Stimulated activated CD4-positive, alpha-beta T cell treated with anti-CD3 and anti-CD28 coated beads, TNF-alpha, amount 100 ng/mL, for 24 hours (primary cell): ENCODE measurements around the gene UBTF.
"Not testable (repeated sequence)": the region's sequence is repeated elsewhere in the genome, so short reads cannot be mapped to it uniquely, and the experiment has no call there.

Experiments
- DNase-seq, 3 experiments: peaks; one replicate each; pipeline ENCODE4 v3.0.0-alpha.2; 2020; ENCODE audit warnings: low read depth in 3 of 3

The UBTF gene

DNA sequence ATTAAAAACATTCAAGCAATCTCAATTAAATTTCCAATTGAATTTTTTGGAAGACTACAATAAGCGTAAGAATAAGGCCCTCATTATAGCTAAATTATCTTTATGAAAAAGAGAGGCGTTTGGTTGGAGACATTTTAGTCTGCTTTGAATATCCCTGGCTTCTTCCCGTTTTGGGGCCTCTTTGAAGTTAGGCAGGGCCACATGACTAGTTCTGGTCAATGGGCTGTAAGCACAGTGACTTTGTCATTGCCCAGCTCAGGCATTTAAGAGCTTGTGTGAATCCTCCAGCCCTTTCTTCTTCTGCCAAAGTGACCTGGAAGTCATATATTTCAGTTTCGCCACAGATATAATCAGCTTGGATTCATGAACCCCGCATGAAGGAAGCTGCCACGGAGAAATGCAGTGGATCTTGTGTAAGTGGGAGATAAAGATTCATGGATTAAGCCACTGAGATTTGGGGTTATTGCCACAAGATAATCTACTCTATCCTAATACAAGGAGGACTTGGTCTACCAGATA lies 21.7 kb upstream of the UBTF start:
- no peak for DNase-seq

DNA sequence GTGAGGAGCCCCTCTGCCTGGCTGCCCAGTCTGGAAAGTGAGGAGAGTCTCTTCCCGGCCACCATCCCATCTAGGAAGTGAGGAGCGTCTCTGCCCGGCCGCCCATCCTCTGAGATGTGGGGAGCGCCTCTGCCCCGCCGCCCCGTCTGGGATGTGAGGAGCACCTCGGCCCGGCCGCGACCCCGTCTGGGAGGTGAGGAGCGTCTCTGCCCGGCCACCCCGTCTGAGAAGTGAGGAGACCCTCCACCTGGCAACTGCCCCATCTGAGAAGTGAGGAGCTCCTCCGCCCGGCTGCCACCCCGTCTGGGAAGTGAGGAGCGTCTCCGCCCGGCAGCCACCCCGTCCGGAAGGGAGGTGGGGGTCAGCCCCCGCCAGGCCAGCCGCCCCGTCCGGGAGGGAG lies 18.4 kb upstream of the UBTF start:
- not testable (repeated sequence) for DNase-seq

DNA sequence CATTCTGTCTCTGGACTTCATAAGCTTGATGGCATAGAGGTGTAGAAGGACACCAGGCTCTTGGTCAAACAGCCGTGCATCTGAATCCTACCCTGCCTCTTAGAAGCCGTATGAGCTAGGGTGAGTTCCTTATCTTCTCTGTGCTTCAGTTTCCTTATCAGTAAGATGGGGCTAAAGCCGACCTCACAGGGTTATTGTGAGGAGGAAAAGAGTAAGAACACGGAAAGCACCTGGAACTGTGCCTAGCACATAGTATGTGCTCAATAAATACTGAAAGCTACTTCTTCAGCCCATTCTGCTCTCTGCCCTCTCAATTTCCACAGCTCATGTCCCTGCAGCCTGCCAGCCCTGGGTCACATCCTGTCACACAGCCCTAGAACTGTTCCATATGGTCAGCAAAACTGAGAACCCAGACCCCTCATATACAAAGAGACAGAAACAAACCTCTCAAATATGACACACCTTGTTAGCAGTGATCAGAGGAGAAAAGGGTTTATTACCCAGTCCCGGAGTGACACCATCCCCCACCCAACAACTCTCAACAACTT lies 17.0 kb upstream of the UBTF start:
- DNase-seq: no peak

DNA sequence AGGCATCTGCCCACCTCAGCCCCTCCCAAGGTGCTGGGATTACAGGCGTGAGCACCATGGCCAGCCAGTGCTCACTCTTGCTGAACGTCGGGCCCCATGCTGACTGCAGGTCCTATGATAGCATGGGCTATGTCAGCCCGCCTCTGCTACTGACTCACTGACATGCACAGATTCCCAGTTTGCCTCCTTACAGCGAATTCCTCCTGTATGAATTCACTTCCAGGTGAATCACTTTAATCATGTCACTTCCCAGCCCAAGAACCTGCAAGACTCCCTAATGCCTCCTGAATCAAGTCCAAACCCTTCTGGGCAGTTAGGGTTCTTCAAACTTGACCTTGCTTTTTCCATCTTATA lies 16.1 kb upstream of the UBTF start:
- no peak for DNase-seq

DNA sequence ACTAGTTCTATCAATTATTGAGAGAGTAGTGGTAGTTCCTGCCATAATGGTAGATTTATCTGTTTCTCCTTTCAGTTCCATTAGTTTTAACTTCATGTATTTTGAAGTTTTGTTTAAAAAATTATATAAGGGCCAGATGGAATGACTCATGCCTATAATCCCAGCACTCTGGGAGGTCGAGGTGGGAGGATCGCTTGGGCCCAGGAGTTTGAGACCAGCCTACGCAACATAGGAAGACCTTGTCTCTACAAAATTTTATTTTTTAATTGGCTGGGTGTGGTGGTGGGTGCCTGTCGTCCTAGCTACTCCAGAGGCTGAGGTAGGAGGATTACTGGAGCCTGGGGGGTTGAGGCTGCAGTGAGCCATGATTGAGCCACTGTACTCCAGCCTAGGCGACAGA lies 14.1 kb upstream of the UBTF start:
- DNase-seq: no peak

DNA sequence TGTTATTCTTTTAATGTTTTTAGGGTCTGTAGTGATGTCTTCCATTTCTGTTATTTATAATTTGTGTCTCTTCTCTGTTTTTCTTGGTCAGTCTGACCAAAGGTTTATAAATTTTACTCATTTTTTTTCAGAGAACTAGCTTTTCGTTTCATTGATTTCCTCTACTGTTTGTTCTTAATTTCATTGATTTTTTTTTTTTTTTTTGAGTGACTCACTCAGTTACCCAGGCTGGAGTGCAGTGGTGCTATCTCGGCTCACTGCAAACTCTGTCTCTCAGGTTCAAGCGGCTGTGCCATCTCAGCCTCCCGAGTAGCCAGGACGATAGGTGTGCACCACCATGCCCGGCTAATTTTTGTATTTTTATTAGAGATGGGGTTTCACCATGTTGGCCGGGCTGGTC lies 12.6 kb upstream of the UBTF start:
- no peak for DNase-seq

DNA sequence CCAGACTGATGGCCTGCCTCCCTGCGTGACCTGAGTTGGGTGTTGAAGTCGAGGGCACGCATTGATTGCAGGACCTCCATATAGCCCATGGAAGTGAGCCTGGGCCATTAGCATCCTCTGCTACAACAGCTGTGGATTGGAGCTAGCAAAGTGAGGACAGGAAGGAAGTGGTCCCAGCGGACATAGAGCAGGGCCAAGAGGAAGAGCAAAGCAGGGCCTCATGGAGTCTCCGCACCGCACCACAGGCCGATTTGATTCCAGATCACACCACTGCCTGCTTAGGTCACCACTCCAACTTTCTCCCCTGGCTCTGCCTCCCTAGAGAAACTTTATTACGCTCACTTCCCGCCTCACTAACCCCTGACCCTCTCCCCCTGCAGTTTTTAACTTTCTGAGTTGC lies 10.7 kb upstream of the UBTF start:
- DNase-seq: no peak

DNA sequence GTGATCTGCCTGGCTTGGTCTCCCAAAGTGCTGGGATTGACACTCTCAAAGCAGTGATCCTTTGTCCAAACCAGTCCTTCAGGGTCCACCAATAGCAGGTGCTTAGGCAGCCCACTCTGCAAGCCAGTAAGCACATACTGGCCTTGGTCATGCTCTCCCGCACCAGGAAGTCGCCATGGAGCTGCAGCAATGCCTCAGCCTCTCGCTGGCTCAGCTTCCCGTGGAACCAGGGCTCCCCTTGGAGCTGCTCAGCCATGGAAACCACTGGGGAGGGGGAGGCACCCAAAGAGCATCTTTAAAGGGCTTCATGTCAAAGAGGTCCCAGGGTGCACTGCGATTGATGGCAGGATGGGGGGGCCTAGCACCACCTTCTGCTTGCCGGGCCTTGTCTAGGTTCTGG lies 9.6 kb upstream of the UBTF start:
- DNase-seq: no peak

DNA sequence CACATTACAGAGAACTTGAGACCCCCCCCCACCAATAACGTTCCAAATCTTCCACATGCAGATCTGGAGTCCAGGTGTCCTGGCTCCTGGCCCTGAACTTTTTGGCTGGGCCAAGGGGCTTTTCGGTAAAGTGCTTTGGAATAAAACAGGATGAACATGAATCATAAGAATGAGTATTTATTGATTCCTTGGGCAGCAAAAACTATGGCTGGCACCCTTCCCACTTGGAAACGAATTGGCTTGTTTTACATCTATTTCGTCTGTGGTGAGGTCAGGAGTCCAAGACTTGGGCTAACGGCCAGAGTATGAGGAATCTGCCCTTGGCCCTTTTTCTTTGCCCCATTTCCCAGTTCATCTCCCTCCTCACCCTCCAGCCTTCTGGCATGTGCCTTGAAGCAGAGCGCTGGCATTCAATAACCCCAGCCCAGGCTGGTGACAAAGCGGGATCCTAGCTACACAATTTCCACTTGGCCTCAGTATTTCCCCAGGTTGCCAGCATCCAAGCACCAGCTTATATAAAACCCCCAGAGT lies 4.1 kb upstream of the UBTF start:
- DNase-seq: no peak

DNA sequence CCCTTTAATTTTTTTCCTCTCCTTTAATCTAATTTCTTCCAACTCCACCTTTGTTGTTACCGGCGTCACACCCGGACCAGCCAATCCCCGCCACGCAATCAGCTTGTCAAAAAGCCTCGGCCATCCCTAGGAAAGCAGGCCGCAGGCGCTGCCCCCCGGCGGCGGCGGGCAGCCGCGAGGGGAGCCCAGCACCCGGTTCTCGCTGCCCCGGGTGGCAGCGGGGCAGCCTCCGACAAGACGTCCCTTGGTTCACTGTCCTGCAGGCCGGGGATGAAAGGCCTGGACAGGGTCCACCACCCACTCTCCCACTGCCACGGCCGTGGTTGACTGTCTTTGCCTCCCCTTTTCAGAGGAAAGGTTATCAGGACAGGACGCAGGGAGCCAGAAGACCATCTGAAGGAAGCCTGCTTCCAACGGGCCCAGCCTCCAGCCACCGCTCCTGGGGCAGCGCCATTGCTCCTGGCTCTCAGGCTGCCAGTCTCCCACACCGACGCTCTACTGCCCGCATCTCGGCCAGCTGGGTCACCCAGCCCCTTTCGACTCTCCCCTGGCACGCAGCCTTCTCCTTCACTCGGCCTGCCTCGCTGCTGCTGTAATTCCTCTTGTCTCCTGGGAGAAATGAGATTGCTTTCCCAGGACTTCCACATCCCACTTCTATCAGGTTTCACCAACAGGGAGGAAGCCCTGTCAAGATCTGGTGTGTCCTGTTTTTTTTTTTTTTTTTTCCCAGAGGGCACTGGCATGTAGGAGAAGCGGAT lies 2.8 kb upstream of the UBTF start:
- peak in 1 of 3 experiments; percentile 47 for DNase-seq

DNA sequence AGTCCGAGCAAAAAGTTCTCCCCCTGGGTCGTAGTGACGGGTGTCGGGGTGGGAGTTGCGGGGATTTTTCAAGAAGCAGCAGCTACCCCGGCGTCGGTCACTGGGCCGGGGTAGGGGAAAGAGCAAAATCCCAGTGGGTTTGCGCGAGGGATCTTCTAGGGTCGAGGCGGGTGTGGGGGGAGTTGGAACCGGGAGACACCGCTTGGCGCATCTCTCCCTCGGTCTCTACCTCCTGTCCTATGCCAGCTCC lies 2.3 kb upstream of the UBTF start:
- no peak for DNase-seq

DNA sequence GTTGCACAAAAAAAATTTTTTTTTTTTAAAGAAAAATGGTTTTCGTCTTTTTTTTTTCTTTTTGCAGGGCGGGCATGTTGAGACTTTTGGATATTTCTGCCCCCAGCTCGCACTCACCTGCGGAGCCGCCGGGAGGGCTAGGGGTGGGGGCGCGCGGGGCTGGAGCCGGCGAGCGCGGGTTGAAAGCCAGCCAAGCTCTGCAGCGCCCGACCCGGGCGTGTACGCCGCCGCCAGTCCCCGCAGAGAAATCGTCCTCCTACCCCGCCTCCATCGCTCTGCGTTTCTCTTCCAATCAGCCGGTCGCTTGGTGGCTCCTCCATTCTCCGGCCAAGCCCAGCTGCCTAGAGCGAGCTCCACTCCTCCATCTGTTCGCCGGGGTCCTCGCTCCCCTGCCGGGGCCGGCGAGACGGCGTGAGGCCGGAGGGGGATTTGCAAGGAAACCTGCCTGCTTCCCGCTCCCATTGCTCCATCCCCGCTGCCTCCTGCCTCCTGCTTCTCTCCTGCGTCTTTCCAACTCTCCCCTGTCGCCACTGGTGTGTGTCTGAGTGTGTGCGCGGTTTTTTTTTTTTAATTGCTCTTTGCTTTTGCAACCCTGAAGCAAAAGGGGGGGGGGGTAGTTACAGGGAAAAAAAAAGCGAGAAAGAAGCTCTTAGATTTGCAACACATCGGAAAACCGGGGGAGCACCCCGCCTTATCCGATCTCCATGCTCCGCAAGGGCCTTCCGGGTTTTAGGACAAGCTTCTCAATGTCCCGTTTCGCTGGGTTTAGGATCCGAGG lies 1.8 kb upstream of the UBTF start:
- peak in 2 of 3 experiments; percentile 39 to 63 for DNase-seq

DNA sequence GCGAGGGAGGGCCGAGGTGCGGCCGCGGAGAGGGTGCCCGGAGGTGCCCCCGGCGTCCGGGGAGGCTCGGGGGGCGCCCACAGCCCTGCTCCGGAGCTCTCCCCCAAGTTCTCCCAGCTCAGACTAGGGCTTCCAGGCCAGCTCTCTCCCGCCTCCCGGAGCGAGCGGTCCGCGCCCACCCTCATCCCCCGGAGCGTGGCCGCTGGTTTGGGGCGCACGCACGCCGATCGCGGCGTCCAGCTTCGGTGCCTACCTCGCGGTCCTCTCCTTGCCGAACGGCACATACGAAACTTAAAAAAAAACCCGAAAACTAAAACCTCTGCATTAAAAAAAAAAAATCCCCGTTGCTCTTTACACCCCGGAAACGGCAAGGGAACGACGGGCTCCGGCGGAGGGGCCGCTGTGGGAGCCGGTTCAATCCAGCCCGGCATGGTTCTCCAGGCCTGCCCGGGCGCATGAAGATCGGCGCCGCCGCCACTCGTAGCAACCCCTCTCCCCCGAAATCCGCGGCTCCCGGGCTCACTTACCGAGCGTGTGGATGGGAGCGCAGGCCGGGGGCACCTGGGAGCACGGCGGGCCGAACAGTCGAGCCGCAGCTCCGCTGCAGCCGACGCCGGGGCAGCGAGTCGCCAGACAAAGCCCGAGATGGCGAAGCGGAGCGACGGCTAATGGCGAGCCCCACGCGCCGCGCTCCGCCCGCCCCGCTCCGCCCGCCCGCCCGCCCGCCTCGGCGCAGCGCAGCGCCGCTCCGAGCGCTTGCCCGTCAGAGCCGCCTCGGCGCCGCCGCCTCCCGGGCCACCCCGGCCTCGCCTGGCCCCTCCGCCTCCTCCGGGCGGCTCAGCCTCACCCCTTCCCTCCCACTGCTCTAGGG lies 973 bp upstream of the UBTF start:
- peak in 1 of 3 experiments; percentile 51 for DNase-seq

DNA sequence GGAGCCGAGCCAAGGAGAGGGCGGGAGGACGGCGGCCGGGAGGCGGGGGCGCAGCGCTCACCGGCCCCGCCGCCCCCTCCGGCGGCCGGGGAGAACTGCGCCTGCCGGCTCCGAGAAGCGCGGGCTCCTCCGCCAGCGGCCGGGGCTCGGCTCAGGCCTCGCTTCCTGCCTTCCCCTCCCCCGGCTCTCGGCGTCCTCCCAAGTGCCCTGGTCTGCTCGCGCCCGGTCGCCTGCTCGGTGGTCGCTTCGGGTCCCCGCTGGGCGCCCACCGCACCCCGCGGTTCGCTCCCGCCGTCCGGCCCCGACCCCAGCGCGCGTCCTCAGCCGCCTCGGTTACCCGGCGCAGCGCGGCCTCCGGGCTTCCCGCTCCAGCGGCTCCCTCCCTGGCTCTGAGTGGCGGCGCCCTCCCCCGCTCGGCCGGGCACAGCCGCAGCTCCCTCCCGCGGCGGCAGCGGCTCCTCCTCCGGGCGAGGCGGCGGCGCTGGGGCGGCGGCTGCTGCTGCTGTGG lies 313 bp downstream of the UBTF start:
- peak in 2 of 3 experiments; percentile 38 to 64 for DNase-seq

DNA sequence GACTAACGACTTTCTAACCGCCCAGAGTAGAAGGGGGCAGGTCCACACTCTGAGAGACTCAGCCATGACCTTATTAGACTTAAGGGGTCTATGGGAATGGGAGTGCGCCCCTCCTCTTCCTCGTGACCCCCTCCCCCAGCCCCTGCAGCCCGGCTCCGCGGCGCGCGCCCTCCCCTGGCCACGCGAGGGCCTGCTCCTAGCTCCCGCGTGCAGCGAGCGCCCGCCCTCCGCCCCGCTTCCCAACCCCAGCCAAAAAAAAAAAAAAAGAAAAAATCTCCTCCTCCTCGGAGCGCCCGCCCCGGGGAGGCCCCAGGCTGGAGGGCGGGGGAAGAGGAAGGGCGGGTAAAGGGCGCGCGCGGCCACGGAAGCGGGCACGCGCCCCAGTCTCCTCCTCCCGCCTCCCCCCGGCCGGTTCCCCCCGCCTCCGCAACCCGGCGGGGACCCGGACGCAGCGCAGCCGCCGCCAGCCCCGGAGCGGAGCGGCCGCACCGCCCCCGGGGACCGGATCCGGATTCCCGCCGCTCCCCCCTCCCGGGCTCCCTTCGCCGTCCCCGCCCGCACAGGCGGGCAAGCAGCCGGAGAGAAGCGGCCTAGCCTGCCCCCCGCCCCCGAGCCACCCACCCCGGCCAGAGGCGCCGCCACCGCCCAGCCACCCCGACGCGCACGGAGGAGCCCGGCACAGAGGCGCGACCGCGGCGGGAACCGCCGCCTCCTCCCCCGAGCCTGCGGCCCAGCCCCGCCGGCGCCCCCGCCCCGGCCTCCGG lies 949 bp downstream of the UBTF start:
- DNase-seq: peak; percentile 62 to 86 (median 81)

DNA sequence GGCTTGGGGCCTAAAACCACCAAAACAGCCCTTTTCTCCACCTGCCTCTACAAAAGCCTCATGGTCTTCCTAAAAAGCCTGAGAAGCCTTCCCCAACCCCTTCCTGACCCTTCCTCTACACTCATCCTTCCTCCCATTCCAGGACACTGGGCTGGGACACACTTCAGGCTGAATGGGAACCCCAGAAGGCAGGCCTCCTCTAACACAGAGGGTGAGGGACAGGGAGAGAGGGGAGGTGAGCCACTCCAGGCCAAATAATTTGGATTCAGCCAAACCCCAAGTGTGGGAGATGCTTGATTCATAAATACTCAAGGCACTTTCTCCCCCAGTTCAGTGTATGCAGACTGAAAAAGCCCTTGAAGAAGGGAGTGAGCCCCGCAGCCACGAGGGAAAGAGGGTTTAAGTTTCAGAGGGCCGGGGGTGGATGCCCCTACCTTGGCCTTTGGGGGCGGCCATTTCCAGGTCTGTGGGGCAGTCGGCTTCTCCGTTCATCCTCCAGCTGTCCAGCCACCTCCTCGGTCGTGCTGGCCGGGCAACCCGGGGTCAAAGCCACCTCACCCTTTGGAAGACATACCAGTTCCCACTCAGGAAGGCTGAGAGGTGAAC lies 1.6 kb downstream of the UBTF start:
- DNase-seq: no peak

DNA sequence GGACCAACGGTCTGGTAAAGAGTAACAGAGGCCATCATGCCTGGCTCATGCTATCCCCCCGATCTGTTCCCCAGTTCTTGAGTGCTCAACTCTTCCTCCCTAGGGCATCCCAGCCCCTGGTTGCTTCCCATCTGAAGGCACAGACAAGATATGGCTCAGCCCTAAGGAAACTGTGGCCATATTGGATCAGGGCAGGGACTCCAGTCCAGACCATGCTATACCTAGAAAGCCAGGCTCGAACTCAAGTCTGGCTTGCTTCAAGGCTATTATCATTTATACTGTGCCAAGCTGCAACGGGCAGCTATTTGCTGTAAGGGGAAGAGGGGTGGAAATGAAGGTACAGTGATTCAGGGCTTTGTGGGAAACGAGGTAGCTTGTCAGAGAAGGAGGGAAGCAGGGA lies 2.8 kb downstream of the UBTF start:
- no peak for DNase-seq

DNA sequence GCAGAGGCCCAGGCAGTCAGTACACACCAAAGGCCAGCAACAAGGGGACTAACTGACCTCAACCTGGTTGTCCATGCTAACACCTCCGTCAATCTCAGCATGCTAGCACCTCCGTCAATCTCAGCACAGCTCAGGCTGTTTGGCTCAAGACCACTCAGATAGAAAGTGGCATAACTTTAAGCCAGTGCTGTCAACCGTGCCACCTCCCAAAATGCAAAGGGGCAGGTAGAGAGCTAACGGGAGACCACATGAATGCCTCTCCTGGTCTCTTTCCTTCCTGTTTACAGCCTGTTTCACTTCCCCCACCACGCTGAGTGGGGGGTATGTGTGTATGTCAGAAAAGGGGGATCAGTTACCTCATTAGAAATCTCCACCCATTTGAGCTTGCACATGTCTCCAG lies 3.3 kb downstream of the UBTF start:
- DNase-seq: no peak

DNA sequence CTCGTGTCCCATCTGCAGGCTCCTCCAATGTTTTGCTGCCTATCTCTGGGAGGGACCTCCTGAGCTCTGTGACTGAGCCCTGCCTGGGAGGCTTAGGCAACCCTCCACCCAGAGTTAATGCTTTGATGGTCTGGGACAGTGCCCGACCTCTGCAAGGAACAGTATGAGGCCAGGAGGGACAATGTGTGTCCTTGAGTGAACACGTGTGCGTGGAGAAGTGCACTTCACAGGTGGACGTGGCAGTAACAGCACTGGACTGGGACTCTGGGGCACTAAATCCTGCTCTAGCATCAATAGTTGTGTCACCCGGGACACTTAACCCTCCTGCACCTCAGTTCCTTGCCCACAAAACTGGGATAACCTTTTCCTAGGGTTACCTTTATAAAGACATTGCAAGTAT lies 4.6 kb downstream of the UBTF start:
- no peak for DNase-seq

DNA sequence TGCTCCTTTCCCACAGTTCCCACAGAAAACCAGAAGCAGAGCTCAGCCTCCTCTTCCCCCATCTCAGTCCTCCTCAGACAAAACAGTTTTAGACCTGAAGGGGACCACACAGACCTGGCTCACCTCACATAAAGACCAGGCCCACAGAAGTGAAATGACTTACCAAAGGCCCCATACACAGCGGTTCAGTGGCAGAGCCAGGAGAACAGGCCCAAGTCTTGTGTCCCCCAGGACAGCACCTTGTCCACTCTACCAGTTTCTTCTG lies 5.3 kb downstream of the UBTF start:
- no peak for DNase-seq
